Astrocyte of the spinal cord (primary cell): ENCODE results near the gene CAPN13.

ENCODE experiments used
- DNase-seq: peaks from one replicate; pipeline ENCODE4 v3.0.0; 2011; ENCODE audit warnings: low read depth, low spot score
- H3K4me3 ChIP-seq: 2 replicates; pipeline ENCODE4 v1.5.1; 2011; ENCODE audit warnings: low read depth, mild to moderate bottlenecking, low read length, moderate library complexity
- CTCF ChIP-seq: IDR thresholded peaks from 2 replicates; pipeline ENCODE4 v1.5.1; 2012; ENCODE audit warnings: low read depth, mild to moderate bottlenecking, low read length, inconsistent platforms
- in situ Hi-C: cut with HindIII; loops from 2 replicates; pipeline ENCODE4 v1.10.0; 2017; ENCODE audit warnings: low sequenced_read_pairs

The CAPN13 gene

DNA sequence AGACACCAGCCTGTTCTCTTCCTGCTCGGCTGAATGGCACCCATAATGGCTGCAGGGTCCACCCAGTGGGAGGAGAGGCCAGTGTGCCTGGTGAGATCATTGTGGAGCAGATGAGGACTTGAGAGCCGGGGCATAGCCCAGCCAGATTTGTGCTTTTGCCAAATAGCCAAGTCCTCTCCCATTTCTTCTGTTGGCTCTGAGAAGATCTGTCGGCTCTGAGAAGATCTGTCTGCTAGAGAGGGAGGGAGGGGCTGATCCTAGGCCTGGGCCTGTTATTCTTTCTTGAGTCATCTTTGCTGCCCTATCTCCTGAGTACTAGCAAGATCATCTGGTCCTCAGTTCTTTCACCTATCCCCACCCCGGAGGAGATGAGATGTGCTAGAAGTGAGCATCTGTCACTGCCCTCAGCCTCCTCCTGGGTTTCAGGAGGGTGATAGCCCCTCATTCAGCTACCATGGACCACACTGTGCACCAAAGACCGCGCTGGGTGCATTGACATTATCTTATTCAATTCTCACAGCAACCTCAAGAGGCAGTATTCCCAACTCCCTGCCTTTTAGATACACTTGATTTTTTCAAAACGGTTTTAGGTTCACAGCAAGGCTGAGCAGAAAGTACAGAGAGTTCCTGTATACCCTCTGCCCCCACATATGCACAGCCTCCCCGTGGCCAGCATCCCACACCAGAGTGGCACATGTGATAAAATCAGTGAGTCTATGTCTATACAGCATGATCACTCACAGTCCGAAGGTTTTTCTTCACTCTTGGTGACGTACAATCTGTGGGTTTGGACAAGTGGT, 98.6 kb downstream of the CAPN13 start:
- in situ Hi-C loops: no loop called here
- no peak for DNase-seq
- no peak overlapping the region for H3K4me3 ChIP-seq
- peak; percentile 38 for TF ChIP-seq CTCF

DNA sequence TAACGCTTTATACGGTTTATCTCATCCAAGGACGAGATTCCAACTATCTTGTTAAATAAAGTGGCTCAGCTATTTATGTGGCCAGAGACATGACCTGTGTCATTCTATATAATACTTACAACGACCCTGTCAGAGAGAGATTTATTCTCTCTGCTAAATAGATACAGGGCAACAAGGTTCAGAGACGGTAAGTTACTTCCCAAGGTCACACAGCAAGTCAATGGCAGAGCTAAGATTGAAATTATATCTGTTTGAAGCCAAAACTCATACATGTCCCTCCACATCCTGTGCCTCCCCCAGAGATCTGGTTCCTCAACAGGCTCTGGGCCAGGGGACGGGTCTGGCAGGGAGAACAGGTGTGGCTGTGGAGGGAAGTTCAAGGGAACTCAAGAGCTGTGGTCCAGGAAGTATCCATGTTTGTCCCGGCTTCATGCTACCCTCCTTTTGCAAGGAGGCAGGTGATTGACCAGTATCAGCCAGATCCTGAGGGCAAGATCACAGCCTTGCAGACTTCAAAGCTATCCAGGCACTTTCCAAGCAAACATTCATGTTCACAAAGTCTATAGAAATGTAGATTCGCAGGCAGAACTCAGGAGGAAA, 99.8 kb downstream of the CAPN13 start:
- in situ Hi-C loops: no loop called here
- TF ChIP-seq CTCF: no peak
- no peak overlapping the region for H3K4me3 ChIP-seq
- no peak for DNase-seq

DNA sequence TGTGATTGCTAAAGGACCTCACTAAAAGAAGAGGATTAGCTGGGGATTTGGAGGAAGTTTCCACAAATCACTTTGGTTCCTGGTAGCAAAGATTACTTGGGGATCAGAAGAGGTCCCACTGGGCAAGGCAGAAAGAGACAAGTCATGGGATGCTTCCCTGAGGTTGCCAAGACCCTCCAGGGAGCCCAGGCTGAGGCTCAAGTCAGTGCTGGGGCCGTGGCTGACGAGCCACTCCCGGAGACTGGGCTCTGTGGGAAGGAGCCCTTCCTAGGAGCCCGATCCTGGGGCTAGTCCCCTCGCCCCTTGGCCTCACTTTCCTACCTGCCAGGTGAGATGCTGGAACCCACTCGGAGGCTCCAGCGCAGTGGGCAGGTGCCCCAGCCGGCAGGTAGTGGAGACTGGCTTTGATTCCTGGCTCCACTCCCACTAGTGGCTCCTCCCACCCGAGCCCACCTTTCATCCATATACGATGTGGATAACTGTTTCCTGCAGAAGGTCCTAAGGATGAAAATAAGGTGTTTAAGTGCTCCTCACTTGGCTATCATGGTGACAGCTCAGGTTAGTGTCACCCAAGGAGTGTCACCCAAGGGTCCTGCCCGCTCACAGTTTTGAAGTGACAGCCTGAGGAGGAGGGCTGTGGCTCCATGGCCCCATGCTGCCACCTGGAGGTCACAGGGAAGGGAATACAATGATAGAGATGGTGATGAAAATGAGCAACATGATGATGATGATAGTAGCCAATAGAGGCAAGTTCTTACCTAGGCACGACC, 100.5 kb downstream of the CAPN13 start:
- H3K4me3 ChIP-seq: no peak overlapping the region
- in situ Hi-C loops: no loop called here
- peak; percentile 83 for TF ChIP-seq CTCF
- peak; percentile 50 for DNase-seq

GRCh38 chr2:30705711-30706533, 101.3 kb downstream of the CAPN13 start:
- TF ChIP-seq CTCF: no peak
- in situ Hi-C loops: no loop called here
- DNase-seq: no peak
- H3K4me3 ChIP-seq: no peak overlapping the region

GRCh38 chr2:30705056-30705455, 102.2 kb downstream of the CAPN13 start:
- H3K4me3 ChIP-seq: no peak overlapping the region
- no peak for TF ChIP-seq CTCF
- in situ Hi-C loops: no loop called here
- DNase-seq: no peak

DNA sequence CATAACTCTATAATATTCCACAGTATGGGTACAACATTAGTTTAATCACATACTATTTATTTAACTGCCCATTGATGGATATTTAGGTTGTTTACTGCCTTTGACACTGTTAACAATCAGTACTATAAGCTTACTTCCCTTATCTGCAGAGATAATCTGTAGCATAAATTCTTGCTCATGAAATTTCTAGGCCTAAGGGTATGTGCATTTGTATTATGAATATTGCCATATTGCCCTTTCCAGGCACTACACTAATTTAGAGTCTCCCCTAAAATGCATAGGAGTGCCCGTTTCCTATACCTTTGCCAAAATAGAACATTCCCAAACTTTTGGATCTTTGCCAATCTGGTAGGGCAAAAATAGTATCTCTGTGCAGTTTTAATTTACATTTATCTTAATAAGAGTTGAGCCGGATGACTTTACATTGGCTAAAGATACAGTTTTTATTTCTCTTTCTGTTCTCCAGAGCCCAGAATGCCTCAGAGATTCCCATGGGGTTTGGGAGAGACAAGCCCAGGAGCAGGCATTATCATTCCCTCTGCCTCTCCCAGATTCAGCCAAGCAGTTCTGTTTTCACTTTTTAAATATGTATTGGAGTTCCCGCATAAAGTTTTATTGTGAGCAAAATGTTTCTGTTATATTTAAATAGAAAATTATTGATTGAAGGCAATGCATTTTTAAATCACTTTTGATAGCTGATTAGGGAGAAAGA, 102.8 kb downstream of the CAPN13 start:
- in situ Hi-C loops: no loop called here
- no peak for TF ChIP-seq CTCF
- DNase-seq: no peak
- H3K4me3 ChIP-seq: no peak overlapping the region
